Measurements from ENCODE around the gene HEG1.

The HEG1 gene

GRCh38 chr3:125051205-125051604 is 4.6 kb downstream of the HEG1 start:
- no peak for DNase-seq
- Histone ChIP-seq H3F3A (ENCODE audit: insufficient read depth, low read length) (no peaks in the 10 kb centered on the region), H3K27ac (ENCODE audit: low read length) (no peak overlapping the region), H2AFZ (ENCODE audit: low read length) (no peak overlapping the region), H3K9me2 (replicated peaks; ENCODE audit: insufficient read depth, low read length) (no peaks in the 10 kb centered on the region), H3K79me2 (ENCODE audit: low read length) (no peaks in the 10 kb centered on the region), H3K4me3 (ENCODE audit: low read length) (no peak overlapping the region), H3K9me3 (replicated peaks; ENCODE audit: insufficient read depth, low read length) (no peaks in the 10 kb centered on the region), H3K9ac (ENCODE audit: low read length) (no peak overlapping the region), H3K36me3 (replicated peaks; ENCODE audit: insufficient read depth, low read length) (no peaks in the 10 kb centered on the region), H3K4me2 (ENCODE audit: low read depth, low read length) (no peak overlapping the region), H3K4me1 (ENCODE audit: low read length) (no peaks in the 10 kb centered on the region), H3K27me3 (replicated peaks; ENCODE audit: insufficient read depth, low read length) (0 out of 2 replicates have a peak, but pooled peaks cover 8% of the 10 kb centered on the region), H4K20me1 (ENCODE audit: insufficient read depth, low read length) (no peaks in the 10 kb centered on the region)
- TF ChIP-seq, protein P1, sequence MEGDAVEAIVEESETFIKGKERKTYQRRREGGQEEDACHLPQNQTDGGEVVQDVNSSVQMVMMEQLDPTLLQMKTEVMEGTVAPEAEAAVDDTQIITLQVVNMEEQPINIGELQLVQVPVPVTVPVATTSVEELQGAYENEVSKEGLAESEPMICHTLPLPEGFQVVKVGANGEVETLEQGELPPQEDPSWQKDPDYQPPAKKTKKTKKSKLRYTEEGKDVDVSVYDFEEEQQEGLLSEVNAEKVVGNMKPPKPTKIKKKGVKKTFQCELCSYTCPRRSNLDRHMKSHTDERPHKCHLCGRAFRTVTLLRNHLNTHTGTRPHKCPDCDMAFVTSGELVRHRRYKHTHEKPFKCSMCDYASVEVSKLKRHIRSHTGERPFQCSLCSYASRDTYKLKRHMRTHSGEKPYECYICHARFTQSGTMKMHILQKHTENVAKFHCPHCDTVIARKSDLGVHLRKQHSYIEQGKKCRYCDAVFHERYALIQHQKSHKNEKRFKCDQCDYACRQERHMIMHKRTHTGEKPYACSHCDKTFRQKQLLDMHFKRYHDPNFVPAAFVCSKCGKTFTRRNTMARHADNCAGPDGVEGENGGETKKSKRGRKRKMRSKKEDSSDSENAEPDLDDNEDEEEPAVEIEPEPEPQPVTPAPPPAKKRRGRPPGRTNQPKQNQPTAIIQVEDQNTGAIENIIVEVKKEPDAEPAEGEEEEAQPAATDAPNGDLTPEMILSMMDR (IDR thresholded peaks at IDR 0.05; ENCODE audit: low read length) = no peak
- no peak for TF ChIP-seq EZH2 (optimal IDR thresholded peaks at IDR 0.05; ENCODE audit: low read depth, low read length)
- TF ChIP-seq EZH2phosphoT487 (IDR thresholded peaks at IDR 0.05; ENCODE audit: low read length) = no peak

DNA sequence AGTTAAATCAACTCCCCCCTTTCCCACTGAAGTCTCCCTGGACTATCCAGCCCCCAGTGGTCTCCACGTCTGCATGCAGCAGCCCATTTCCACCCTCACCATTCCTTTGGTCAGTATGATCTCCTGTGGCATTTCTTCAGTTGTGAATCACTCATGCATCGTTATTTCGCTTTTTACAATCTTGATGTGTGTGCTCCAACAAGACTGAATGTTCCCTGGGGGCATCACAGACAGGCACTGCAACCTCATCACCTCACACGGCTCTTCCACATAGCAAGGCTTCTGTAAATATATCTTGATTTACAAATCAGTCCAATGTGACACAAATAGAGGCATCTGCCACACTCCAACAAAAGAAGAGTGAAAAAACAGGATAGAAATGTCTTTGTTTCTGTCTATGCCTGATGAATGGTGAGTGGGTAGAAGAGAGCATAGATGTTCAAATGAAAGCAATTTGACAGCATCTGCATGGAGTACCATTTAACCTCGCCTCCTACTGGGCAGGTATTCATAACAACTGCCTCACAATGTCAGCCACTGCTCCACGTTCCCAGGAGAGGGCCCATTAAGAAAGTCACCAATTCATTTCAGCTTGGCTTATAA is 5.2 kb downstream of the HEG1 start:
- Histone ChIP-seq H3K4me3 (ENCODE audit: low read length) (no peak overlapping the region), H3K4me2 (ENCODE audit: low read depth, low read length) (no peak overlapping the region), H2AFZ (ENCODE audit: low read length) (no peak overlapping the region), H3K4me1 (ENCODE audit: low read length) (no peaks in the 10 kb centered on the region), H3K9ac (ENCODE audit: low read length) (no peak overlapping the region), H3K27me3 (replicated peaks; ENCODE audit: insufficient read depth, low read length) (0 out of 2 replicates have a peak, but pooled peaks cover 8% of the 10 kb centered on the region), H3F3A (ENCODE audit: insufficient read depth, low read length) (no peaks in the 10 kb centered on the region), H3K79me2 (ENCODE audit: low read length) (no peaks in the 10 kb centered on the region), H3K27ac (ENCODE audit: low read length) (no peak overlapping the region), H3K9me2 (replicated peaks; ENCODE audit: insufficient read depth, low read length) (no peaks in the 10 kb centered on the region), H4K20me1 (ENCODE audit: insufficient read depth, low read length) (no peaks in the 10 kb centered on the region), H3K36me3 (replicated peaks; ENCODE audit: insufficient read depth, low read length) (no peaks in the 10 kb centered on the region), H3K9me3 (replicated peaks; ENCODE audit: insufficient read depth, low read length) (no peaks in the 10 kb centered on the region)
- DNase-seq = no peak
- TF ChIP-seq EZH2phosphoT487 (IDR thresholded peaks at IDR 0.05; ENCODE audit: low read length) = no peak
- no peak for TF ChIP-seq EZH2 (optimal IDR thresholded peaks at IDR 0.05; ENCODE audit: low read depth, low read length)
- TF ChIP-seq, protein P1 (IDR thresholded peaks at IDR 0.05; ENCODE audit: low read length) = no peak

- Histone ChIP-seq H3K27me3 (replicated peaks; ENCODE audit: insufficient read depth, low read length) (no peaks in the 10 kb centered on the region), H3F3A (ENCODE audit: insufficient read depth, low read length) (no peaks in the 10 kb centered on the region), H2AFZ (ENCODE audit: low read length) (no peak overlapping the region), H3K4me1 (ENCODE audit: low read length) (no peaks in the 10 kb centered on the region), H3K79me2 (ENCODE audit: low read length) (no peaks in the 10 kb centered on the region), H3K4me3 (ENCODE audit: low read length) (no peak overlapping the region), H3K9me3 (replicated peaks; ENCODE audit: insufficient read depth, low read length) (no peaks in the 10 kb centered on the region), H4K20me1 (ENCODE audit: insufficient read depth, low read length) (no peaks in the 10 kb centered on the region), H3K36me3 (replicated peaks; ENCODE audit: insufficient read depth, low read length) (no peaks in the 10 kb centered on the region), H3K9ac (ENCODE audit: low read length) (no peak overlapping the region), H3K4me2 (ENCODE audit: low read depth, low read length) (no peak overlapping the region), H3K9me2 (replicated peaks; ENCODE audit: insufficient read depth, low read length) (no peaks in the 10 kb centered on the region), H3K27ac (ENCODE audit: low read length) (no peak overlapping the region)
- TF ChIP-seq, protein P1 (IDR thresholded peaks at IDR 0.05; ENCODE audit: low read length) = no peak
- TF ChIP-seq EZH2phosphoT487 (IDR thresholded peaks at IDR 0.05; ENCODE audit: low read length) = no peak
- DNase-seq = no peak
Measured at GRCh38 chr3:125048282-125048681, 7.5 kb downstream of the HEG1 start.
